ENCODE measurements around the gene GPRIN3. TPM values are rescaled to one million over a fixed set of nuclear protein-coding genes. Genes with fewer than 3 reads are reported as not detected.

Gene GPRIN3
- total RNA-seq, 2 donors from 2014 or later: 5.2 to 7.8 TPM

DNA sequence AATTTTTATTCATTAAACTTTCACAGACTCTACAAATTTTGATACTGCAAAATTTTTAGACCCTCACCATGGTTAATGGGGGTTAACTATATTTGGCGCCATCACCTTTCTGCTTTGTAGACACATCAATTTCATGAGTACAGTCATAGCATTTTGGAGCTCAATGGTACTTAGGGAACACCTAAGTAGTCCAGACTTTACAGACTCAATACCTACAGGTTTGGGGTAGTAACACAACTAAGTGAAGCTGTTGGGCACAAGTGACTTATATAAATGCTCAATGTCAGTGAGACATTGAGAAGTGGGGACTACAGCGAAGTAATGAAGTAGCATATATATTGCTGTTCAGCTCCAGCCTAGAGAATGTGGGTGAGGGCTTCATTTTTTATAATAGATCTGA, 7.5 kb downstream of the GPRIN3 start:
- Histone ChIP-seq H3K27me3 (no peaks in the 10 kb centered on the region), H3K4me3 (no peak overlapping the region), H3K4me1 (peaks cover 0 to 54% of the 10 kb centered on the region in 2 donors), H3K27ac (peak overlapping the region; percentile 65 to 80), H3K36me3 (no peaks in the 10 kb centered on the region), H3K9me3 (no peaks in the 10 kb centered on the region)
- no peak for DNase-seq (ENCODE audit: low spot score)
- TF ChIP-seq, protein P1, sequence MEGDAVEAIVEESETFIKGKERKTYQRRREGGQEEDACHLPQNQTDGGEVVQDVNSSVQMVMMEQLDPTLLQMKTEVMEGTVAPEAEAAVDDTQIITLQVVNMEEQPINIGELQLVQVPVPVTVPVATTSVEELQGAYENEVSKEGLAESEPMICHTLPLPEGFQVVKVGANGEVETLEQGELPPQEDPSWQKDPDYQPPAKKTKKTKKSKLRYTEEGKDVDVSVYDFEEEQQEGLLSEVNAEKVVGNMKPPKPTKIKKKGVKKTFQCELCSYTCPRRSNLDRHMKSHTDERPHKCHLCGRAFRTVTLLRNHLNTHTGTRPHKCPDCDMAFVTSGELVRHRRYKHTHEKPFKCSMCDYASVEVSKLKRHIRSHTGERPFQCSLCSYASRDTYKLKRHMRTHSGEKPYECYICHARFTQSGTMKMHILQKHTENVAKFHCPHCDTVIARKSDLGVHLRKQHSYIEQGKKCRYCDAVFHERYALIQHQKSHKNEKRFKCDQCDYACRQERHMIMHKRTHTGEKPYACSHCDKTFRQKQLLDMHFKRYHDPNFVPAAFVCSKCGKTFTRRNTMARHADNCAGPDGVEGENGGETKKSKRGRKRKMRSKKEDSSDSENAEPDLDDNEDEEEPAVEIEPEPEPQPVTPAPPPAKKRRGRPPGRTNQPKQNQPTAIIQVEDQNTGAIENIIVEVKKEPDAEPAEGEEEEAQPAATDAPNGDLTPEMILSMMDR (IDR thresholded peaks at IDR 0.05): no peak

DNA sequence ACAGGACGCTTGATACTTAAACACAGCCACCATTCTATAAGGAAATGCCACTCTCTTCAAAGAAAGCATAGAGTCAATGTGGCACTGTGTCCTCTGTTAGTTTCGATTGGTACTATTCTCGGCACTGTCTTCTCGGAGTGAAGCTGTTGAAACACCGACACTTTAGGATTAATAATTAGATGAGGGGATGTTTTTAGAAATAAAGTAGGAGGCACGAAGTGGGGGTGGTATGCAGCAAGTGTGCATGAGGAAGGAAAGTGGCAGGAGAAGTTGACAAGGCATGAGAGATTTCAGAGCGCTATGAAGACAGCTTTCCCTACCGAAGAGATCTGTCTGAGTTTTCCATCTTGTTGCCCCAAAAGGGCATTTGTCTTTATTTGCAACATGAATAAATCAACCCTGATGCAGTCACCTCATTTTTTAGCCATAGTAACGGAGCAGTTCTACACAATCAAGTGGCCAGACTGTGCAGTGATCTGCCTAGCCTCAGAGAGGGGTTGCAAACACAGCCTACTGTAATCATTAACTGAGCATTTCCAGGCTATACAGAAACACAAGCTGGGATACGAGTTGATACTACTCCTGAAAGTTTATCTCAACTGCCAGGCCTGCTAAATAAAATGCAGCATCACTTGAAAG, 8.3 kb downstream of the GPRIN3 start:
- Histone ChIP-seq H3K9me3 (no peaks in the 10 kb centered on the region), H3K4me1 (peaks cover 0 to 55% of the 10 kb centered on the region in 2 donors), H3K27ac (peak overlapping the region; percentile 65 to 80), H3K4me3 (peak overlapping the region; percentile 23 to 37), H3K27me3 (no peaks in the 10 kb centered on the region), H3K36me3 (no peaks in the 10 kb centered on the region)
- no peak for DNase-seq (ENCODE audit: low spot score)
- TF ChIP-seq, protein P1 (IDR thresholded peaks at IDR 0.05): no peak

DNA sequence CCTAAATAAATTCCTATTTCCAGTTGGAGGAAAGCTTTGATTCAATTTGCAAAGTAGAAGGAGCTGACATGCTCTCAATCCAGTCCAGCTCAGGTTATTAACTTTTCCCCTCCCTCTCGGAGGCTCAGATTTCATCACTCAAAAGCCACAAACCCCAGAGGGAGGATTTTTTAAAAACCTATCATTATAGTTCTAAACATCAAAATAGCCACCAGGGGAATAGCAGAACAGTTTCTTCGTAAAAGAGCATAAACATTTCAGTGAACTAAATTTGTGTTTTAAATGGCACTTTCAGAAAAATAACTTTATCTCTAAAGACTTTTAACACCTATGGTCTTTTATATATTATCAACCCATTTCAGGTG, 8.8 kb downstream of the GPRIN3 start:
- Histone ChIP-seq H3K4me1 (peaks cover 0 to 55% of the 10 kb centered on the region in 2 donors), H3K27ac (peak overlapping the region; percentile 65 to 80), H3K36me3 (no peaks in the 10 kb centered on the region), H3K27me3 (no peaks in the 10 kb centered on the region), H3K9me3 (no peaks in the 10 kb centered on the region), H3K4me3 (peak overlapping the region; percentile 23 to 37)
- DNase-seq (ENCODE audit: low spot score): no peak
- TF ChIP-seq, protein P1 (IDR thresholded peaks at IDR 0.05): no peak

DNA sequence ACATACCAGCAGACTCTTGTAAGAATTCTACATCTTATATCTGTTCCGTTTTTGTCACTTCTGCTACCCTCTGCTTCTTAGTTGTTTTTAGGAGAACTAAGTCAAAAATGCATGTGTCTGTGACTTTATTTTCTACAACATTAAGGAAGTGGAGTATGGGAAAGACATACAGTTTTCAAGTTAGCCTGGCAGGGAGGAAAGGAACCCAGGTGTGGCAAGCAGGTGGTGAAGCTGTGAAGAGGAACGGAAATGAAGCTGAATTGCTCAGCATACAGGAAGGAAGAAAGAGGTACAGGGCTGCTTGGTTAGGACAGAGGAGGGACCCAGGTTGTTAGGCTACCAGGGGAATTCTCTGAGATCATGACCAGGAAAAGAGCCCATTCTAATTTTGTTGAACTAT, 9.4 kb downstream of the GPRIN3 start:
- peaks cover 0 to 55% of the 10 kb centered on the region in 2 donors for H3K4me1 ChIP-seq

DNA sequence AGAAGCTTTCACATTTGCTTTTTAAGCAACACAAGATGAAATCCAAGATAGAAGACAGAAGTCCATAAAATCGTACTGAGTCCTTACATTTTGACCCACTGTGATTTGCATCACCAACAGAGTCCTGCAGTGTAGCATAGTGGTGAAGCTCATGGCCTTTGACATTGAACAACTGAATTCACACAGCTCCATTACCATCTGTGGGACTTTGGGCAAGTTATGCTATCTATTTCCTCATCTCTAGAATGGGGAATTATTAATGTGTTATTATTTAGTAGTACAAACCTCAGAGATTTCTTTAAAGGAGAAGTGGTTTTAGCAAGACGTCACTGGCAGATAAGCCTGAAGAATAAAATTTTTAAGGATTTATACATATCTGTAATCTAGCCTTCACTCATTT, 10.7 kb downstream of the GPRIN3 start:
- DNase-seq (ENCODE audit: low spot score): no peak
- Histone ChIP-seq H3K4me1 (peaks cover 0 to 46% of the 10 kb centered on the region in 2 donors), H3K9me3 (no peaks in the 10 kb centered on the region), H3K36me3 (no peaks in the 10 kb centered on the region), H3K27ac (peak overlapping the region in 1 of 2 donors; percentile 80), H3K27me3 (no peaks in the 10 kb centered on the region), H3K4me3 (no peak overlapping the region)
- TF ChIP-seq, protein P1 (IDR thresholded peaks at IDR 0.05): no peak

More for the DNA sequence above, 9.4 kb downstream of the GPRIN3 start:
- no peak for DNase-seq (ENCODE audit: low spot score)
- Histone ChIP-seq H3K27ac (peak overlapping the region; percentile 65 to 80), H3K4me3 (no peak overlapping the region), H3K36me3 (no peaks in the 10 kb centered on the region), H3K27me3 (no peaks in the 10 kb centered on the region), H3K9me3 (no peaks in the 10 kb centered on the region)
- TF ChIP-seq, protein P1 (IDR thresholded peaks at IDR 0.05): no peak

DNA sequence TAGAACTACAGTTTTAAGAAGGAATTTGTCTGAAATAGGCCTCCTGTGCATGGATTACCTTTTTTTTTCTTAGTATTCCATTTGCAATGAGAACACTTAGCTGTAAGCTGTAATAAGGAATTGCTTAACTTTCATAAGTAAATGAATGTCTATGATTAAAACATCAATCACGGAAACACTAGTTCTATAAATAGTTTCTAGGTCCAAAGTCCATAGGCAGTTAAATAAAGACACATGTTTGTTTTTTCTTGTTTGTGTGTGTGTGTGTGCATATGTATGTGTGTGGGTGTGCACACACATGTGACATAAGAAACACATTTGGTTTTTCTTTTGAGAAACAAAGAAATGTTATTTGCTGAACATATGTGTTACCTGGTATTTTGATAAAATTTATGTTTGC, 11.2 kb downstream of the GPRIN3 start:
- no peaks in the 10 kb centered on the region for H3K9me3 ChIP-seq
- no peak overlapping the region for H3K4me3 ChIP-seq
- TF ChIP-seq, protein P1 (IDR thresholded peaks at IDR 0.05): no peak
- no peaks in the 10 kb centered on the region for H3K36me3 ChIP-seq
- H3K4me1 ChIP-seq: peaks cover 0 to 41% of the 10 kb centered on the region in 2 donors
- DNase-seq (ENCODE audit: low spot score): no peak
- H3K27ac ChIP-seq: no peak overlapping the region
- no peaks in the 10 kb centered on the region for H3K27me3 ChIP-seq

Data from right atrium auricular region (tissue), 2 donors.